ENCODE measurements around the gene IQCN. TPM values are rescaled to one million over a fixed set of nuclear protein-coding genes. Genes with fewer than 3 reads are reported as not detected.
A peak's percentile ranks its signal among the peaks of the same experiment; 100 is the strongest.

IQCN gene
- total and polyA plus RNA-seq, 10 of the 15 experiments (the other 5 are each of a cell fraction or from before 2014, with no cell fraction given) = 0.01 to 0.54 (median 0.23) TPM; not detected in 3

- TF ChIP-seq FOXM1 (IDR thresholded peaks at IDR 0.05; ENCODE audit: low read depth, low read length) = no peak; the same call in 1 of the 2 replicates
- TF ChIP-seq CREM (IDR thresholded peaks at IDR 0.05; ENCODE audit: low read depth) = no peak
- peak; percentile 10; the same call in 1 of the 2 replicates for TF ChIP-seq ZBED1 (IDR thresholded peaks at IDR 0.05; ENCODE audit: borderline replicate concordance)
- TF ChIP-seq SIX5 (IDR thresholded peaks at IDR 0.05; ENCODE audit: low read depth, low read length, severe bottlenecking) = no peak
- no peak for TF ChIP-seq NRF1 (conservative IDR thresholded peaks at IDR 0.05; ENCODE audit: low read depth, low read length)
- TF ChIP-seq SKIL (IDR thresholded peaks at IDR 0.05; ENCODE audit: low read depth, poor library complexity, severe bottlenecking) = no peak
- TF ChIP-seq ETV6 (conservative IDR thresholded peaks at IDR 0.05 in 1 of 2, IDR thresholded peaks at IDR 0.05 in 1 of 2; ENCODE audit: borderline replicate concordance in 1 of 2, low read depth in 1 of 2) = no peak
- no peak for TF ChIP-seq EGR1 (IDR thresholded peaks at IDR 0.05; ENCODE audit: borderline replicate concordance in 1 of 2, low read depth in 2 of 2, low read length in 2 of 2)
- TF ChIP-seq SUPT20H (IDR thresholded peaks at IDR 0.05; ENCODE audit: borderline replicate concordance, control insufficient read depth, low read depth, low read length) = no peak
- 0 out of 2 replicates have a peak, but pooled peaks have one; percentile 4 for TF ChIP-seq SMC3 (IDR thresholded peaks at IDR 0.05; ENCODE audit: borderline replicate concordance, low read length)
- TF ChIP-seq NR2C1 (IDR thresholded peaks at IDR 0.05) = no peak
- TF ChIP-seq POLR2A (IDR thresholded peaks at IDR 0.05; ENCODE audit: low read depth, low read length) = peak; percentile 57
- TF ChIP-seq NFYA (IDR thresholded peaks at IDR 0.05; ENCODE audit: borderline replicate concordance, low read depth, low read length) = no peak
- no peak; the same call in 1 of the 2 replicates for TF ChIP-seq POLR2AphosphoS2 (IDR thresholded peaks at IDR 0.05; ENCODE audit: low read depth, low read length)
- no peak for TF ChIP-seq PBX3 (IDR thresholded peaks at IDR 0.05; ENCODE audit: insufficient replicate concordance, low read depth, low read length)
- TF ChIP-seq REST (IDR thresholded peaks at IDR 0.05; ENCODE audit: low read depth, low read length) = no peak
- TF ChIP-seq ZNF217 (IDR thresholded peaks at IDR 0.05) = no peak
- 0 out of 2 replicates have a peak, but pooled peaks have one; percentile 2 for TF ChIP-seq RUNX3 (IDR thresholded peaks at IDR 0.05; ENCODE audit: low read length)
- TF ChIP-seq YY1 (IDR thresholded peaks at IDR 0.05; ENCODE audit: low read depth, low read length) = no peak
- no peak for TF ChIP-seq TAF1 (IDR thresholded peaks at IDR 0.05; ENCODE audit: borderline replicate concordance, low read depth, low read length)
- no peak for TF ChIP-seq KLF5 (IDR thresholded peaks at IDR 0.05; ENCODE audit: partially characterized antibody)
- no peak for TF ChIP-seq DPF2 (IDR thresholded peaks at IDR 0.05)
- no peak for TF ChIP-seq RCOR1 (conservative IDR thresholded peaks at IDR 0.05; ENCODE audit: low read depth, low read length)
- TF ChIP-seq CBX5 (IDR thresholded peaks at IDR 0.05; ENCODE audit: low read depth) = no peak
- peak; percentile 18 for TF ChIP-seq POLR2AphosphoS5 (IDR thresholded peaks at IDR 0.05; ENCODE audit: low read length)
These were observed 4.4 kb upstream of the IQCN start (continued) for GRCh38 chr19:18278521-18279265.
